Frontal cortex (tissue), 4 donors: ENCODE measurements around the gene HEBP1. TPM values are rescaled to one million over a fixed set of nuclear protein-coding genes. Genes with fewer than 3 reads are reported as not detected.
A peak's percentile ranks its signal among the peaks of the same experiment; 100 is the strongest.
"Not testable (repeated sequence)": the region's sequence is repeated elsewhere in the genome, so short reads cannot be mapped to it uniquely, and the experiment has no call there.

Experiments used
- DNase-seq, 2 donors: peaks; one replicate each; pipeline ENCODE4 v3.0.0; 2012; ENCODE audit warnings: low spot score in 2 of 2
- FAIRE-seq: peaks from 2 replicates; lab custom pipeline; 2012; peaks lifted over from hg19 to GRCh38; lab: Jason Lieb, UNC
- total RNA-seq: library from RNA; depleted of rRNA; stranded (reverse); fragments of >200 nt; gene quantifications from one replicate; pipeline ENCODE4 v1.2.3, GENCODE V29; 2014
- donor health status: control.
- donor health status: control.
- donor health status: control.

The HEBP1 gene, protein sequence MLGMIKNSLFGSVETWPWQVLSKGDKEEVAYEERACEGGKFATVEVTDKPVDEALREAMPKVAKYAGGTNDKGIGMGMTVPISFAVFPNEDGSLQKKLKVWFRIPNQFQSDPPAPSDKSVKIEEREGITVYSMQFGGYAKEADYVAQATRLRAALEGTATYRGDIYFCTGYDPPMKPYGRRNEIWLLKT
- 3.3 TPM for total RNA-seq

DNA sequence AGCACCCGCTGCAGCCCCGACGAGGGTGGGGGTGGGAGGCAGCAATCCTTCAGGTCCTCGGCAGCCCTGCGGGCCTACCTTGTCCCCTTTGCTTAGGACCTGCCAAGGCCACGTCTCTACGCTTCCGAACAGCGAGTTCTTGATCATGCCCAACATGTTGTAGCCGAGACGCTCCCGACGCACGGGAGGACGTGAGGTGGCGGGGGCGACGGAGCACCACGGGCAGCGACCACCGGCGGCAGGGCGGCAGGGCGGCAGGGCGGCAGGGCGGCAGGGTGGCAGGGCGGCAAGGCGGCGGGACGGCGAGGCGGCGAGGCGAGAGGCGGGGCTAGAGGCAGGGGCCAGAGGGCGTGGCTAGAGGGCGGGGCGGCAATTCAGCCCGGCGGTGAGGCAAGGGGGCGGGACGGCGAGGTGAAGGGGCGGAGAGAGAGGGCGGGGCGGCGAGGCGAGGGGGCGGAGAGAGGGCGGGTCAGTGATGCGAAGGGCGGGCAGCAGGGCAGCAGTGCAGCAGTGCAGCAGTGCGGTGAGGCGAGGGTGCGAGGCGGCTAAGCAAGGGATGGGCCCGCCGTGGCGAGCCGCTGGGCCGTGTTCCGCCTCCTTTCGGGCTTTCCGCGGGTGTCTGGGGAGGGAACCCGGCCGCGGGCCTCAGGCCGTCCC, at the start of gene HEBP1:
TSS of gene HEBP1 (minus strand) at position 307 of the 657 bp plus-strand sequence. CDS start at position 156, 151 bp downstream.
- DNase-seq: peak; percentile 98
- FAIRE-seq: no peak

GRCh38 chr12:13049816-13050215, 49.8 kb upstream of the HEBP1 start:
- DNase-seq (no peak), FAIRE-seq (no peak)

- DNase-seq (no peak), FAIRE-seq (no peak)
Measured at GRCh38 chr12:13046964-13047363, 46.9 kb upstream of the HEBP1 start.

- FAIRE-seq (no peak), DNase-seq (no peak)
Measured at GRCh38 chr12:13045816-13046215, 45.8 kb upstream of the HEBP1 start.

DNA sequence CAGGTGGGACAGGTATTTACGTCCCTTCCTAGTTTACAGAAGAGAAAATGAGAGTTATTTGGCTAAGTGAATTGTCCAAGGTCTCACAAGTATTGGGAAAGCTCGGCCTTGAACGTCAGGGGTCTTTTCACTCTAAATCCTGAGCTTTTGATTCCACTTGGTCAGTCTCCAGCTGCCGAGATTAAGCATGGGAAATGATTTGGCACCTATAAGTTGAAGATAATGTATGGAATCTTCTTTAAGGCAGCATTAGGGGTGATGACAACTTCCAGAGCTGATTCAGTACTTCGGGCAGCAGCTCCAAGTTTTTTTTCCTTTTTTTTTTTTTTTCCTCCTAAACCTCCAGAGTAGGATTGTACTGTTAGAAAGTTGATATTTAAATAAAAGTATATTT, 44.8 kb upstream of the HEBP1 start:
- DNase-seq (peak in 1 of 2 donors; percentile 21), FAIRE-seq (no peak)

DNA sequence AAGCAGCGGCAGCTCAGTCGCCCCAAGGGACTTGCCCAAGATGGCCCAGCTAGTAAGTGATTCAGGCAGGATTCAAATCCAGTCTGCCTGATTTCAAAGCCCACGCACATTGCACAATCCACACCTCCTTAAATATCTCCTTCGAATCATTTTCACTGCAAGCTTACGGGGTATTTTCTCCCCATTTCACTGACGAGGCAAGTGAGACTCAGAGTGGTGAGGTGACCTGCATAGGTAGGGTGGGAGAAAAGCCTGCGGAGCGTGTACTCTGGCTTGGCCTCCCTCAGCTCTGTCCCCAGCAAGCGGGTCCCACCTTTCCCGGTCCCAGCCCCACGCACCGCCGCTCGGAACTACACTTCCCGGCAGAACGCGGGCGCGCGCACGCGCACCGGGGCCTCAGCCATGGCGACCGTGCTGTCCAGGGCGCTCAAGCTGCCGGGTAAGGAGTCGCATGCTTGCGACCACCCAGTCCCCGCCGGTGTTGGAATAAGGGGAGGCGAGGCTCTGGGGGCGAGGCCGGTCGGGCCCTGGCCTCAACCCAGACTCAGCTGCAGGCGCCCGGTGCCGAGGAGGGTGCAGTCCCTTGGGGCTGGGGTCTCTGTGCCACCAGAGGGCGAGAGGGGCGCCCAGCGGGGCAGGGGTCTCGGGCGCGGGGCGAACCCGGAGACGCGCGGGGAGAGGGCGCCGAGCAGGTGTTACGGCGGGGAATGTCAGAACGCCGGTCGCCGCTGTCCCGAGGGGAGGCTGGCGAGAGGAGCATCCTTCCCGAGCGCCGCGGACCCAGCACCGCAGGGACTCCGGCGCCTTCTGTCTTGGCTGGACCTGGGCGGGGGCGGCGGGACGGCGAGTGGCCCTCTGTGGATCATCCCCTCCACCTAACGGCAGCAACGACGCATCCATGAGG, 44.2 kb upstream of the HEBP1 start, which contains the start of gene FAM234B:
TSS of gene FAM234B (plus strand) at position 380 of the 904 bp plus-strand sequence. CDS start at position 403, 23 bp downstream.
- DNase-seq (peak; percentile 77 to 82), FAIRE-seq (no peak)

- FAIRE-seq (no peak), DNase-seq (no peak)
Measured at GRCh38 chr12:13042666-13043230, 42.7 kb upstream of the HEBP1 start.

DNA sequence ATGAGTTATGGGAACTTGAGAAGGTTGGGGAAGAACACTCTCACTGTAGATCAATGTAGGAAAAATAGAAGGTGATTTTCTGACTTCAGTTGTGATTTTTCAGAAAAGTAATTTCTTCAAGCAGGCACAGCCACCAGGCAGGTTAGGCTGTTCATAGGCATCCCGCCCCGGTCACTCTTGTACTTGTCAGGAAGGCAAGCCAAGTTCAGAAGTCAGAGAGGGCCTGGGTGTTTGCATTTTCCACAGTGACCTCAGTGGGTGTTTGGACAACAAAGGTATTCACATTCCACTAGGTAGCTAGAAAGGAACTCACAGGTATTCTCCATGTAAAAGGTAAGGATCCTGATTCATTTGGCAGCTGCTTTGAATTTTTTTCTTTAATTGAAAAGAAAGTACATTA, 41.2 kb upstream of the HEBP1 start:
- FAIRE-seq (no peak), DNase-seq (no peak)

DNA sequence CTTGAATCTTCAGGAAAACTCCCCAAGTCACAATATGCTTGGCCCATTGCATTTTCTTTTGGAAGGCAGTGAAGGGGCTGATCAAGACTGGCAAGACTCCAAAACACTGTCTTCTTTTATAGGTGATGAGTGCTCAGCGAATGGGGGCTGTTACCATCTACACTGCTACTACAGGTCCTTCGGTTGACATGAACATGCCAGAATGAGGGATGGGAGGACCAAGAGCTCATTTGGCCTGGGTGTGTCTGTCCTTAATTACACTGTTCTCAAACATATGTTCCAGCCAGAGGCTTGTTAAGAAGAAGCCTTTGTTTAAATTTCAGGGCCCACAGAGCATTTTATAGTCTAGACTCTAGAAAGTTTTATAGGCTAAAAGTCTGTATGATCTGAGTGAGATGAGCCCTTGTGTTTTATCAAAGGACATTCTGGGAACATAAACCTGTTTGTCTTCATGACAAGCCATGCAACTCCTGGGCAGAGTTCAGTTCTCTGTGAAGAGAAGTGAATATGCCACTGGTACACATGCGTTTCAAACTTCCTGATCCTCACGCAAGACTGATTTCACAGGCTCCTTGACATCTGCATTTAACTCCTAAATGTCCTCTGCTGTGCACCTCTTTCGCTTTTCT, 39.4 kb upstream of the HEBP1 start:
- no peak for DNase-seq
- no peak for FAIRE-seq

- FAIRE-seq (no peak), DNase-seq (no peak)
Measured at GRCh38 chr12:13038491-13039161, 38.6 kb upstream of the HEBP1 start.

GRCh38 chr12:13036881-13037280, 36.8 kb upstream of the HEBP1 start:
- FAIRE-seq: no peak

DNA sequence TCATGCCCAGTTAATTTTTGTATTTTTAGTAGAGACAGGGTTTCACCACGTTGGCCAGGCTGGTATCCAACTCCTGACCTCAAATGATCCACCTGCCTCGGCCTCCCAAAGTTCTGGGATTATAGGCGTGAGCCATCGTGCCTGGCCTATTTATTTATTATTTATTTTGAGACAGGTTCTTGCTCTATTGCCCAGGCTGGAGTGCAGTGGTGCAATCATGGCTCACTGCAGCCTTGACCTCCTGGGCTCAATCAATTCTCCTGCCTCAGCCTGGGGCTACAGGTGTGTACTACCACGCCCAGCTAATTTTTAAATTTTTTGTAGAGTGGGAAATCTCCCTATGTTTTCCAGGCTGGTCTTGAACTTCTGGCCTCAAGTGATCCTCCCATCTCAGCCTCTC, 35.3 kb upstream of the HEBP1 start:
- DNase-seq, FAIRE-seq: not testable (repeated sequence)

More at GRCh38 chr12:13036881-13037280, 36.8 kb upstream of the HEBP1 start:
- no peak for DNase-seq

DNA sequence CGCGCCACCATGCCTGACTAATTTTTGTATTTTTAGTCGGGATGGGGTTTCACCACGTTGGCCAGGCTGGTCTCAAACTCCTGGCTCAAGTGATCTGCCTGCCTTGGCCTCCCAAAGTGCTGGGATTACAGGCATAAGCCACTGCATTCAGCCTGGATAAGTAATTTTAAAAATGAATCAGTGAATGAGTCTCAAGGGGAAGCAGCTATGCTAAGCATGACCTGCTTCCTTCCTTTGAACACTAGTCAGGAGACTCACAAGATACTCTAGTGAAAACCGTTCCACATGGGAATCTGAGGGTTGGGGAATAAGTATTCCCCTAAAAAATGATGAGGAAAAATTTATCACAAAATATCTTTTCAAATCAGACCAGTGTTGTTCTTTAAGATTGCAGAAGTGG, 33.4 kb upstream of the HEBP1 start:
- no peak for DNase-seq
- FAIRE-seq: no peak

DNA sequence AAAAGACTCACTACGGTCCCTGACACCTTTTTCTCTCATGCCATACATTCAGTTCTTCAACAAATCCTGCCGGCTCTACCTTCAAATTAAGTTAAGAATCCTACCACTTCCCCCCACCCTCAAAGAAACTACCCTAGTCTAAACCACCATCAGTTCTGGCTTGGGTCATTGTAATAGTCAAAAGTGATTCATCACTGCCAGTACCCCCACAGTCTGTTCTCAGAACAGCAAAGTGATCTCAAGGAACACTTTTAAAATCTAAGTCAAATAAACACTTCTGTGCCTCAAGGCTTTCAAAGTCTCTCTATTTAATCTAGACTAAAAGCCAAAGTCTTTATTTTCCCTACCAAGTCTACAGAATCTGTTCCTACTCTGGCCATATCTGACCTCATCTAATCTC, 32.1 kb upstream of the HEBP1 start:
- FAIRE-seq: no peak

GRCh38 chr12:13030541-13031291, 30.7 kb upstream of the HEBP1 start:
- DNase-seq (no peak), FAIRE-seq (no peak)

More for the DNA sequence above, 32.1 kb upstream of the HEBP1 start:
- no peak for DNase-seq

DNA sequence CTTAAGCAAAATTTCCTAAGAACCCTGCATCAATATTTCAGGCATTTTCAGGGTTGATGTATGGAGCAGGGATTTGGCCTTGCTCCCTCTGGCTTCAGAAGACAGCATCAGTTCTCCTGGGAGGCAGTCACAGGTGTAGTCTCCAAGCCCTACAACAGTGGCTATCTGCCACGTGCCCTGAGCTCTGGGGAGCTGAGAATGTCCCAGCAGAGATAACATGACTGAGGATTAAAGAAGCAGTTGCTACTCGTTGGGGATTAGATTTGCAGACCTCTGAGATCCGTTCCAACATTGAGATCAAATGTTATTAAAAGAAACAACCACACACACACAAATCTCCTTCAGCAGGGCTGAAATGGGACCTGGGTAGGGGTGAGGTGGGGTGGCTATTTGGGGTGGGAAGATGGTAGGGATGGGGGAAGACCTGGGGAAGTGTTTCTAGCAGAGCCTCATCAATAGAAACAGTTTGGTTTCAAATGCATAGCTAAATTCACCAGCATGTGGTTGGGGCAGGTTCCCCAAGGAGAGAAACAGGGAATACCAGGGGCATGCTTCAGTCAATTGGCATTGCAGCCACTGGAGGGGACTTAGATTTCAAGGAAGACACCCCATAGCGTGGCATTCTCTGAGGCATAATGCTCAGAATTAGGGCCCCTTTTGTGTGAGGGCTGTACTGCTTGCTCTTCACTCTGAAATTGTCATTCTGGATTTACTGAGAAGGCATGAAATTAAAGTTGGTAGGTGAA, 28.9 kb upstream of the HEBP1 start:
- FAIRE-seq (no peak), DNase-seq (no peak)

DNA sequence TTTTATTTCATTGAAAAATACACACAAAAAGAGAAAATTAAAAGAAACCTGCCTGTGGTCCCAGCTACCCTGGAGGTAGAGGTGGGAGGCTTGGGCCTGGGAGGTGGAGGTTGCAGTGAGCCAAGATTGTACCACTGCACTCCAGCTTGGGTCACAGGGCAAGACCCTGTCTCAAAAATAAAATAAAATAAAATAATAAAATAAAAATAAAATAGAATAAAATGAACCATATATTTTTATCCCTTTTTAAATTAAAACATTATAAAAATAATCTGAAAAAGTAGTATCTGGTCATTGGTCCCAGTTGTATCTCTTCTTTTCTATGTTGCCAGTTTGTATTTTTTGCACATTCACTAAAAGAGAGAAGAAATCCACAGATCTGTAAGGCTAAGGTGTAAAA, 27.4 kb upstream of the HEBP1 start:
- no peak for DNase-seq
- peak; percentile 39 for FAIRE-seq

GRCh38 chr12:13027032-13027431, 27.0 kb upstream of the HEBP1 start:
- FAIRE-seq (no peak), DNase-seq (no peak)
